HG02970 (cell line): ENCODE measurements around the gene GPR180.

Source experiments
- ATAC-seq: cut with Tn5 transposase; IDR thresholded peaks from one replicate; pipeline ENCODE4 v1.9.1; 2021; ENCODE audit warnings: mild to moderate bottlenecking, moderate library complexity, moderate number of reproducible peaks; ENCODE audit not compliant: unreplicated experiment, low FRiP score

Gene GPR180

DNA sequence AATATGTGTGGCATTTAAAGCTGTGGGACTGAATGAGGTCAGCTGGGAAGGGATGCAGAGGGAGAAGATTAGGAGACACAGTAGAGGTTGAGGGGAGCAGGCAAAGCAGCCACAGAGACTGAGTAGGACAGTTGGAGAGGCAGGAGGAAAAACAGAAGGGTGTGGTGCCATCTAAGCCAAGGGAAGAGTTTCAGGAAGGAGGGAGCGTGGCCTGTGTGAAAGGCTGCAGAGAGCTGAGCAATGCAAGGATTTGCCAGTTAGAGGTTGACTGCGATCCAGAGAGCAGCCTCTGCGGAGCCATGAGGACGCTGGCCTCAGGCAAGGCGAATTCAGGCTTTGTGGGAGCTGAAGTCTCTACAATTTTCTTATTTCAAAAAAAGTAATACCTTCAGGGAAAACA, 81.8 kb downstream of the GPR180 start:
- no peak for ATAC-seq
